IPS-15b (cell line): ENCODE measurements around the gene LIAS.
A peak's percentile ranks its signal among the peaks of the same experiment; 100 is the strongest.
"Not testable (repeated sequence)": the region's sequence is repeated elsewhere in the genome, so short reads cannot be mapped to it uniquely, and the experiment has no call there.

Experiments used
- H3K27me3 ChIP-seq: one replicate; pipeline ENCODE4 v1.6.1; 2013; ENCODE audit warnings: low read length; ENCODE audit not compliant: control insufficient read depth, insufficient read depth
- H3K36me3 ChIP-seq: one replicate; pipeline ENCODE4 v1.6.1; 2013; ENCODE audit warnings: low read length; ENCODE audit not compliant: control insufficient read depth, insufficient read depth
- H3K4me1 ChIP-seq: one replicate; pipeline ENCODE4 v1.6.1; 2013; ENCODE audit warnings: mild to moderate bottlenecking, low read length; ENCODE audit not compliant: control insufficient read depth, insufficient read depth
- H3K4me3 ChIP-seq: one replicate; pipeline ENCODE4 v1.5.1; 2013; ENCODE audit warnings: low read depth, low read length
- H3K9ac ChIP-seq: one replicate; pipeline ENCODE4 v1.6.1; 2013; ENCODE audit warnings: low read depth, mild to moderate bottlenecking, low read length
- H3K9me3 ChIP-seq: one replicate; pipeline ENCODE4 v1.6.1; 2013; ENCODE audit warnings: mild to moderate bottlenecking, low read length; ENCODE audit not compliant: control insufficient read depth, insufficient read depth

The LIAS gene

DNA sequence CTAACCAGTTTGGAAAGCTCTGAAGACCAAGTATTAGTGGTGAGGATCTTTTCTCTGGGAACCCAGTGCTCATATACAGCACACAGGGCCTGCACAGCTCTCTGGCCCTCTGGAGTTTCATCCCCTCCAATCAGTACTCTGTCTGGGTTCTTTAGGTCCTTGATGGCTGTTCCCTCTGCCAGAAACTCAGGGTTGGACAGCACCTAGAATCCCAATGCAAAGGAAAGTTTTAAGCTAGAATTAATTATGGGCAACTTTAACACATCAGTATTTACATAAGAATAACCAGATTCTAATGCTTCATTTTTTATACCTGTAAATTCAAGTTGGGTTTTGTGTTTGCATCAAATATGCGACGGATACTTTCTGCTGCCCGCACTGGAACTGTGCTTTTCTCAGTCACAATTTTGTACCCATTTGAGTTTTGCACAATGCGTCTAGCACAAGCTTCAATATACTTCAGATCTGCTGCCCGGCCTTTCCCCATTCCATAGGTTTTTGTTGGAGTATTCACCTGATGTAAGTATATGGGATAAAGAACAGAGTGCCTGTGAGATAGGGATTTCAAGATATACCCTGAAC lies 51.6 kb downstream of the LIAS start:
- H3K9me3 ChIP-seq: no peaks in the 10 kb centered on the region
- no peaks in the 10 kb centered on the region for H3K27me3 ChIP-seq
- no peak overlapping the region for H3K9ac ChIP-seq
- no peak overlapping the region for H3K4me3 ChIP-seq
- peaks cover 32% of the 10 kb centered on the region for H3K36me3 ChIP-seq
- H3K4me1 ChIP-seq: no peaks in the 10 kb centered on the region

- not testable (repeated sequence) for H3K9ac ChIP-seq, H3K9me3 ChIP-seq, H3K4me3 ChIP-seq, H3K4me1 ChIP-seq, H3K27me3 ChIP-seq
- peaks cover 14% of the 10 kb centered on the region for H3K36me3 ChIP-seq
Measured at GRCh38 chr4:39514266-39514665, 55.4 kb downstream of the LIAS start.

GRCh38 chr4:39514888-39515401 lies 56.1 kb downstream of the LIAS start:
- peaks cover 10% of the 10 kb centered on the region for H3K36me3 ChIP-seq
- no peak overlapping the region for H3K9ac ChIP-seq
- no peaks in the 10 kb centered on the region for H3K4me1 ChIP-seq
- H3K9me3 ChIP-seq: no peaks in the 10 kb centered on the region
- no peak overlapping the region for H3K4me3 ChIP-seq
- H3K27me3 ChIP-seq: no peaks in the 10 kb centered on the region

DNA sequence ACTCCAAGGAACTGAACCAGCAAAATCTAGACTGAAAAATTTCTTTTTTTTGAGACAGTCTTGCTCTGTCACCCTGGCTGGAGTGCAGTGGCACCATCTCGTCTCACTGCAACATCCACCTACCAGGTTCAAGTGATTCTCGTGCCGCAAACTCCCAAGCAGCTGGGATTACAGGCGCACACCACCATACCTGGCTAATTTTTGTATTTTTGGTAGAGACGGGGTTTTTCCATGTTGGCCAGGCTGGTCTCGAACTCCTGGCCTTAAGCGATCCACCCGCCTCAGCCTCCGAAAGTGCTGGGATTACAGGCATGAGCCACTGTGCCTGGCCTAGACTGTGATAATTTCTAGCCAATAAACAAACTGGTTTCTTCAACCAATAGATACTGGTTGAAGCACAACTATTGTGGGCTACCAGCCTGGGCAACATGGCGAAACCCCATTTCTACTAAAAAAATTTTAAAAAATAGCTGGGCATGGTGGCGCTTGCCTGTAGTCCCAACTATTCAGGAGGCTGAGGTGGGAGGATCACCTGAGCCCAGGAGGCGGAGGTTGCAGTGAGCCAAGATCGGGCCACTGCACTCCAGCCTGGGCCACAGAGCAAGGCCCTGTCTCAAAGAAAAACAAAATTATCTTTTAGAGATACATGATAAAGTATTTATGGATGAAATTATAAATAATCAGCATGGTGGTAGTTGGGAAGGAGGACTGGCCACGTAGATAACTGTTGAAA lies 57.0 kb downstream of the LIAS start:
- H3K9ac ChIP-seq, H3K9me3 ChIP-seq, H3K27me3 ChIP-seq, H3K36me3 ChIP-seq, H3K4me1 ChIP-seq, H3K4me3 ChIP-seq: not testable (repeated sequence)

DNA sequence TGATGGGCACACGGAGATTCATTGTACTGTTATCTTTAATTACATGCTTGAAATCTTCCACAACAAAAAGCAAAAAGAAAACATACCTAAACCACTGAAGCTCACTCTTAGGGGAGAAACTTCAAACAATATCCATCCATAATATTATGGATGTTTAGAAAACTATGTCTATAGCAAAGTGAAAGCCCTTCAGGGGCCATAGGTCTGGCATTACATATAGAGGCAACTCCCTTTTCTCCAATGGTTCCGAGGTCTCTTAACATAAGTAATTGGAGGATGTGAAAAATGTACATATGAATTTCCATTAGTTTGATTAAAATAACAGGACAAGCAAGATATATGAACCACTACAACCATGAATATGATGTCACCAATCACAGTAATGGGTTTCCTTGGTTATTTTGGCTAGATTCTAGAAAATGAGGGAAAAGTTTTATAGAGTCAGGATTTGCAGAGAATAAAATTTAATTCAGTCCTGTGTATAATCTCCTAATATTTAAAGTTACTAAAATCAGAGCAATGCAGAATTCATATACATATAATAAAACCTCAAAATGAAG lies 57.6 kb downstream of the LIAS start:
- H3K4me3 ChIP-seq: no peak overlapping the region
- H3K9me3 ChIP-seq: no peaks in the 10 kb centered on the region
- H3K36me3 ChIP-seq: peaks cover 4% of the 10 kb centered on the region
- H3K9ac ChIP-seq: no peak overlapping the region
- H3K27me3 ChIP-seq: no peaks in the 10 kb centered on the region
- no peaks in the 10 kb centered on the region for H3K4me1 ChIP-seq

DNA sequence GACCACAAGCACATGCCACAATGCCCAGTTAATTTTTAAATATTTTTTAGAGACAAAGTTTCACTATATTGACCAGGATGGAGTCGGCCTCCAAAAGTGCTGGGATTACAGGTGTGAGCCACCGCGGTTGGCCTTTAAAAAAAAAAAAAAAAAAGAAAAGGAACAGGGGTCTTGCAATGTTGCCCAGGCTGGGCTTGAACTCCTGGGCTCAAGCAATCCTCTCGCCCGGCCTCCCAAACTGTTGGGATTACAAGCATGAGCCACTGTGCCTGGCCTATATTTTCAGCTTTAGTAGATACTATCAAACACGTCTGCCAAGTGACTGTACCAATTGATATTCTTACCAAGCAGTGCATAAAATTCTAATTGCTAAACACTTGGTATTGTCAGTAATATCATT lies 59.6 kb downstream of the LIAS start:
- H3K36me3 ChIP-seq: no peaks in the 10 kb centered on the region
- no peak overlapping the region for H3K9ac ChIP-seq
- no peaks in the 10 kb centered on the region for H3K9me3 ChIP-seq
- no peak overlapping the region for H3K4me3 ChIP-seq
- H3K27me3 ChIP-seq: no peaks in the 10 kb centered on the region
- no peaks in the 10 kb centered on the region for H3K4me1 ChIP-seq

DNA sequence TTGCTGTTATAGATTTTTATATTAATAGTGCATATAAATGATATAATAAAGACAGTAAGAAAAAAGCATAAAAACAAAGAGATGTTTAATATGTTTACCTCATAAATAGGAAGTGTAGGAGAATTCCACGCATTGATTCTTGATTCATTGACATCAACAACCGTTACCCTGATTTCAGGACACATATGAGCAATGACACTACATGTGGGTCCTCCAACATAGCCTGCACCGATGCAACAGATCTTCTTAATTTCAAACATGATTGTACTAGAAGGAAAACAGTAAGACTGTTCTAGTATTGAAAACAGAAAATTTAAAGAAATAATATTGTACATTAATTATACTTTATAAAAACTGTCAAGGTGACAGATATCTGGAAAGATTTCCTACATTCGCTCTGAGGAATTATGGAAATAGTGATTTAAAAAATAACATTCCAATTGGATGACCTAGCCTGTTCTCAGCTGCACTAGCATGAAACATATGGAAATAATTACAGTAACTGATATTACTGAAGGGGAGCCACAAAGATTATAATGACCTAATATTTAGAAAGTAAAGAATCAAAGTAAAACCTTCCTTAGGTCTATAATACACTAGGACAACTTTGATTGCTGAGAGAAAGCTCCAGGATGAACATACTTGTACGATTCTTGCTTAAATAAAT lies 62.5 kb downstream of the LIAS start:
- H3K4me3 ChIP-seq: no peak overlapping the region

GRCh38 chr4:39522068-39522467 lies 63.2 kb downstream of the LIAS start:
- no peak overlapping the region for H3K4me3 ChIP-seq
- no peaks in the 10 kb centered on the region for H3K36me3 ChIP-seq
- no peaks in the 10 kb centered on the region for H3K4me1 ChIP-seq
- H3K9ac ChIP-seq: no peak overlapping the region
- no peaks in the 10 kb centered on the region for H3K9me3 ChIP-seq
- no peaks in the 10 kb centered on the region for H3K27me3 ChIP-seq

More for the DNA sequence above, 62.5 kb downstream of the LIAS start:
- no peaks in the 10 kb centered on the region for H3K36me3 ChIP-seq
- H3K9ac ChIP-seq: no peak overlapping the region
- no peaks in the 10 kb centered on the region for H3K27me3 ChIP-seq
- no peaks in the 10 kb centered on the region for H3K9me3 ChIP-seq
- H3K4me1 ChIP-seq: no peaks in the 10 kb centered on the region

DNA sequence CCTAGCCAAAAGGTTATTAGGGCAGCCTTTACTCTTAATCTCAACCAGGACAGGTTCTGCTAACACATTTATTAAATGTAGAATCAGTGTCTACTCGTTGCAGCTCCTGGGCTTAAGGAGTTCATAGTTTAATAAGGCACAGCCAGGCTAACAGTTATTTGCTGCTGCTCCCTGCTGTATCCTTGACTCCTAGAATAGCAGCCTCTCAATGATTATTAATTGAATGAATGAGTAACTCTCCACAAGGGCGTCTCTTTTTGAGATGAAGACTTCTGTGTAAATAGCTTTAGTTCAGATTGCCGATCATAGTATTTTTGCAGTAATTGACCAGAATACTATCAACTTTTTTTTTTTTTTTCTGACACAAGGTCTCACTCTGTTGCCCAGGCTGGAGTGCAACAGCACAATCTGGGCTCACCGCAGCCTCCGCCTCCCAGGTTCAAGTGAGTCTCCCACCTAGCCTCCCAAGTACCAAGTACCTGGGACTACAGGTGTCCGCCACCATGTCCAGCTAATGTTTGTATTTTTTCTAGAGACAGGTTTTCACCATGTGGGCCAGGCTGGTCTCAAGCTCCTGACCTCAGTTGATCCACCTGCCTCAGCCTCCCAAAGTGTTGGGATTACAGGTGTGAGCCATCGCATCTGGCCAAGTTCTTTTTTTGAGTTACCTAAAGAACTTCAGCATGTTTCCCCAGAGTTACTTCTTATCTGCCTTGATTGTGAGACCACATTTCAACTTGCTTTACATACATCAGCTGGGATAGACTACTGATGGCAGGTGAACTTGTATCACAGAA lies 65.5 kb downstream of the LIAS start:
- Histone ChIP-seq H3K4me1 (no peaks in the 10 kb centered on the region), H3K27me3 (no peaks in the 10 kb centered on the region), H3K4me3 (no peak overlapping the region), H3K9me3 (no peaks in the 10 kb centered on the region), H3K9ac (no peak overlapping the region), H3K36me3 (no peaks in the 10 kb centered on the region)

DNA sequence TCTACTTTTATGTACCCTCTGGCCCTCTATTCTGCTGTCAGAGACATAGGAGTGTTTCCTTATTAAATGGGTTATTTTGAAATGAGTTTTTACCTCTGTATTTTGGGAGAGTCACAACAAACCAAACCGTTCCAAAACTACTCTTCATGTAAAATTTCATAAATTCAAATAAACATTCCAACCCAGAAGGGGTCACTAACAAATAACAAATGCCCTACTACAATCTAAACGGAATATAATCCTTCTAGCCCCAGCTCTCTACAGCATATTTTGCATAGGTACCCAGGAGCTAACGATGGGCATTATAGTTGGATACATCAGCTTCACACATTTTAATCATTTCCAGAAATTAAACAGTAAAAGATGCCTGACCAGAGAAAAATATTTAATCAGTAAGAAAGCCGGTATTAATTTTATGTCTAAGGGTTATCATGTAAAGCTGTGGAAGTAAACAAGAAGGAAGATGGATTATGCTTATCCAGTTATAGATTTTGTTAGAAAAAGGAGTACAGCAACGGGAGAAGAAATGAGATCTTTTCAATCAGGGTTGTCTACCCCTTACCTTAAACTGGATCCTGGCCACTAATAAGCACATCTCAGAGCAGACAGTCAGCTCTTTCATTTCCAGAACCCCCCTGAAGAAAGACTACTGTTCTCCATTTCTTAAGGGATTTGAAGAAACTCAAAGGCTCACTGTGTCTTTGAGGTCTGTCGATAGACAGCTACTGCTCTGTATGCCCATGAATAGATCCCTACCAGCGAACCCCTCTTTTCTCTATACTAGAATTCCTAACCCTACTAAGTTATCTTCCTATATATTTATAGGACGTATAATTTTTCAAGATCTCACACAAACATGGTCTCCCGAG lies 67.2 kb downstream of the LIAS start:
- Histone ChIP-seq H3K9ac (peak overlapping the region; percentile 94), H3K4me1 (no peaks in the 10 kb centered on the region), H3K9me3 (peaks cover 4% of the 10 kb centered on the region), H3K36me3 (peaks cover 4% of the 10 kb centered on the region), H3K27me3 (no peaks in the 10 kb centered on the region), H3K4me3 (peak overlapping the region; percentile 96)
